ENCODE data around the gene ENPP5. TPM values are rescaled to one million over a fixed set of nuclear protein-coding genes. Genes with fewer than 3 reads are reported as not detected.

The ENPP5 gene
- total RNA-seq, 1 donor from 2014 or later, result 5.3 TPM

GRCh38 chr6:46116289-46116688 is 54.5 kb downstream of the ENPP5 start:
- FAIRE-seq (no peak), DNase-seq (ENCODE audit: low spot score in 2 of 2) (no peak)

GRCh38 chr6:46115634-46116033 is 55.1 kb downstream of the ENPP5 start:
- FAIRE-seq (no peak), DNase-seq (ENCODE audit: low spot score in 2 of 2) (no peak)

DNA sequence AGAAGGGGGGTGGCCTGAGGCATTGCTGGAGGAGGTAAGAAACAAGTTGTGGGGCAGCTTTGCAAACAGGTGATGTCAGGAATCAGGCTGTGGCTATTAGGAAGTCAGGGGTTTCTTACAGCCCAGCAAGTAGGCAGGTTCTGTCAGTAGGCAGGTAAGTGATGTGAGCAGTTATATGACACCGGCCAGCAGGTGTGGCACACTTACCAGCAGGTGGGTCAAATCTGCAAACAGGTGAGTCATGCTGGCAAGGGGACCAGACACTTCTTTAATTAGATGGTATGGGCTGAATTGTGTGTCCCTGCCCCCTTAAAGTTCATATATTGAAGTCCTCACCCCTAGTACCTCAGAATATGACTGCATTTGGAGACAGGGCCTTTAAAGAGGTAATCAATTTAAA is 57.4 kb downstream of the ENPP5 start:
- DNase-seq (ENCODE audit: low spot score in 2 of 2), result no peak

More for the DNA sequence above, 57.4 kb downstream of the ENPP5 start:
- no peak for FAIRE-seq

Other genes with a start within 250 kb of the ENPP5 start
- gene CLIC5, start 155.1 kb downstream of the ENPP5 start, total RNA-seq, result 1.2 TPM
- 37.1 TPM for gene ENPP4, start 41.0 kb downstream of the ENPP5 start, total RNA-seq

All from frontal cortex (tissue), 4 donors.